ENCODE measurements around the gene GPR137C. TPM values are rescaled to one million over a fixed set of nuclear protein-coding genes. Genes with fewer than 3 reads are reported as not detected.

Gene GPR137C
- total and polyA plus RNA-seq, 10 of the 15 experiments (the other 5 are each of a cell fraction or from before 2014, with no cell fraction given) = 0.03 to 0.72 (median 0.22) TPM

DNA sequence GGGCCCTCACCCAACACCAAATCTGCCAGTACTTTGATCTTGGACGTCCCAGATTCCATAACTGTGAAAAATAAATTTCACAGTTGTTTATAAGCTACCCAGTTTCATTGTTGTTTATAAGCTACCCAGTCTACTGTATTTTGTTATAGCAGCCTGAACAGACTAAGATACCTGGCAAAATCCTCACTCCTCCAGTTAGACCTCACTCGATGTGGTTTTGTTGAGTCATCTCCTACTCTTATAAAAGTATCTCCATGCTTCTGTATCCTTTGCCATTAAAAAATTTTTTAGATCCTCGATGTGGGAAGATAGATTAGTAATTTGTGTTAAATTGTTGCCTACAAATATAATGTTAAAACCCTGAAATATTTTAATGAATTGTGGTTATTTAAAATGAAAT is 16.4 kb upstream of the GPR137C start:
- SMC1A ChIA-PET (ENCODE audit: uncharacterized antibody, unreplicated experiment) = interaction anchor here (3.0 kb wide), 1 partner anchor 16 kb away, joined by 10 read pairs; the partner anchor contains the start of genes GPR137C and TXNDC16
- no peak overlapping the region for H3K4me3 ChIP-seq
- H4K20me1 ChIP-seq (ENCODE audit: control insufficient read depth, insufficient read depth) = no peaks in the 10 kb centered on the region
- RAD21 ChIA-PET (ENCODE audit: unreplicated experiment) = no interaction called here
- H3K27ac ChIP-seq (ENCODE audit: control insufficient read depth, insufficient read depth) = no peak overlapping the region
- intact Hi-C loops (cut with micrococcal nuclease; ENCODE audit: unreplicated experiment) (no loop called here), in situ Hi-C loops (cut with MboI) (no loop called here)
- no peaks in the 10 kb centered on the region for H3K27me3 ChIP-seq (replicated peaks in 1 of 2; ENCODE audit: control insufficient read depth in 2 of 2, insufficient read depth in 2 of 2, low read length in 1 of 2)
- H3K9ac ChIP-seq (ENCODE audit: control insufficient read depth, insufficient read depth, low read length) = no peak overlapping the region
- no peak for DNase-seq (ENCODE audit: low read depth, low spot score)
- CTCF ChIA-PET = interaction anchor here (2.7 kb wide), 1 partner anchor 10 kb away, joined by 8 read pairs; no protein-coding TSS in a partner anchor
- POLR2A ChIA-PET = no interaction called here
- TF ChIP-seq, protein P1, sequence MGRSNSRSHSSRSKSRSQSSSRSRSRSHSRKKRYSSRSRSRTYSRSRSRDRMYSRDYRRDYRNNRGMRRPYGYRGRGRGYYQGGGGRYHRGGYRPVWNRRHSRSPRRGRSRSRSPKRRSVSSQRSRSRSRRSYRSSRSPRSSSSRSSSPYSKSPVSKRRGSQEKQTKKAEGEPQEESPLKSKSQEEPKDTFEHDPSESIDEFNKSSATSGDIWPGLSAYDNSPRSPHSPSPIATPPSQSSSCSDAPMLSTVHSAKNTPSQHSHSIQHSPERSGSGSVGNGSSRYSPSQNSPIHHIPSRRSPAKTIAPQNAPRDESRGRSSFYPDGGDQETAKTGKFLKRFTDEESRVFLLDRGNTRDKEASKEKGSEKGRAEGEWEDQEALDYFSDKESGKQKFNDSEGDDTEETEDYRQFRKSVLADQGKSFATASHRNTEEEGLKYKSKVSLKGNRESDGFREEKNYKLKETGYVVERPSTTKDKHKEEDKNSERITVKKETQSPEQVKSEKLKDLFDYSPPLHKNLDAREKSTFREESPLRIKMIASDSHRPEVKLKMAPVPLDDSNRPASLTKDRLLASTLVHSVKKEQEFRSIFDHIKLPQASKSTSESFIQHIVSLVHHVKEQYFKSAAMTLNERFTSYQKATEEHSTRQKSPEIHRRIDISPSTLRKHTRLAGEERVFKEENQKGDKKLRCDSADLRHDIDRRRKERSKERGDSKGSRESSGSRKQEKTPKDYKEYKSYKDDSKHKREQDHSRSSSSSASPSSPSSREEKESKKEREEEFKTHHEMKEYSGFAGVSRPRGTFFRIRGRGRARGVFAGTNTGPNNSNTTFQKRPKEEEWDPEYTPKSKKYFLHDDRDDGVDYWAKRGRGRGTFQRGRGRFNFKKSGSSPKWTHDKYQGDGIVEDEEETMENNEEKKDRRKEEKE (IDR thresholded peaks at IDR 0.05) = no peak
- TF ChIP-seq DPF2 (IDR thresholded peaks at IDR 0.05) (no peak), NFIC (IDR thresholded peaks at IDR 0.05; ENCODE audit: low read depth, low read length) (no peak), RBBP5 (conservative IDR thresholded peaks at IDR 0.05) (no peak), TCF7 (IDR thresholded peaks at IDR 0.05; ENCODE audit: borderline replicate concordance) (no peak), NFYB (IDR thresholded peaks at IDR 0.05; ENCODE audit: insufficient read depth, low read depth, low read length) (no peak), SMAD1 (IDR thresholded peaks at IDR 0.05; ENCODE audit: low read depth, partially characterized antibody) (no peak), NR2C1 (IDR thresholded peaks at IDR 0.05) (no peak)
- TF ChIP-seq, protein P2, sequence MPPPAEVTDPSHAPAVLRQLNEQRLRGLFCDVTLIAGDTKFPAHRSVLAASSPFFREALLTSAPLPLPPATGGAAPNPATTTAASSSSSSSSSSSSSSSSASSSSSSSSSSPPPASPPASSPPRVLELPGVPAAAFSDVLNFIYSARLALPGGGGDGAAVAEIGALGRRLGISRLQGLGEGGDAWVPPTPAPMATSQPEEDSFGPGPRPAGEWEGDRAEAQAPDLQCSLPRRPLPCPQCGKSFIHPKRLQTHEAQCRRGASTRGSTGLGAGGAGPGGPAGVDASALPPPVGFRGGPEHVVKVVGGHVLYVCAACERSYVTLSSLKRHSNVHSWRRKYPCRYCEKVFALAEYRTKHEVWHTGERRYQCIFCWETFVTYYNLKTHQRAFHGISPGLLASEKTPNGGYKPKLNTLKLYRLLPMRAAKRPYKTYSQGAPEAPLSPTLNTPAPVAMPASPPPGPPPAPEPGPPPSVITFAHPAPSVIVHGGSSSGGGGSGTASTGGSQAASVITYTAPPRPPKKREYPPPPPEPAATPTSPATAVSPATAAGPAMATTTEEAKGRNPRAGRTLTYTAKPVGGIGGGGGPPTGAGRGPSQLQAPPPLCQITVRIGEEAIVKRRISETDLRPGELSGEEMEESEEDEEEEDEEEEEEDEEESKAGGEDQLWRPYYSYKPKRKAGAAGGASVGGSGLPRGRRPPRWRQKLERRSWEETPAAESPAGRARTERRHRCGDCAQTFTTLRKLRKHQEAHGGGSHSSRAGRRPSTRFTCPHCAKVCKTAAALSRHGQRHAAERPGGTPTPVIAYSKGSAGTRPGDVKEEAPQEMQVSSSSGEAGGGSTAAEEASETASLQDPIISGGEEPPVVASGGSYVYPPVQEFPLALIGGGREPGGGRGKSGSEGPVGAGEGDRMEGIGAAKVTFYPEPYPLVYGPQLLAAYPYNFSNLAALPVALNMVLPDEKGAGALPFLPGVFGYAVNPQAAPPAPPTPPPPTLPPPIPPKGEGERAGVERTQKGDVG (CRISPR knock-in tag; IDR thresholded peaks at IDR 0.05) = no peak
- no peak overlapping the region for H2AFZ ChIP-seq (ENCODE audit: control insufficient read depth, low read depth, low read length)
- no peak for ATAC-seq
- H3K9me3 ChIP-seq (replicated peaks; ENCODE audit: control insufficient read depth, insufficient read depth, low read length) = no peaks in the 10 kb centered on the region
- no peaks in the 10 kb centered on the region; a peak in 1 of 4 replicates for H3K36me3 ChIP-seq (ENCODE audit: control insufficient read depth in 2 of 2, insufficient read depth in 2 of 2, low read length in 1 of 2)
- no peaks in the 10 kb centered on the region for H3K79me2 ChIP-seq (ENCODE audit: control insufficient read depth, insufficient read depth, low read length)
- H3K4me1 ChIP-seq (ENCODE audit: control insufficient read depth, insufficient read depth, low read length) = no peaks in the 10 kb centered on the region
- no TSS peak for BruUV-seq (replicated peaks)
- no peak overlapping the region for H3K4me2 ChIP-seq (ENCODE audit: control insufficient read depth, insufficient read depth)
- FAIRE-seq = no peak
- 93% methylated on average over 3 of the region's 3 CpGs for WGBS (ENCODE audit: insufficient coverage, insufficient replicate concordance, low lambda C conversion rate, missing lambda C conversion rate)

Measured in GM12878 (cell line).